GM19455 (cell line): ENCODE results near the gene STK32B.

ENCODE experiments used
- ATAC-seq: cut with Tn5 transposase; IDR thresholded peaks from one replicate; pipeline ENCODE4 v1.9.1; 2021; ENCODE audit not compliant: unreplicated experiment

The STK32B gene

DNA sequence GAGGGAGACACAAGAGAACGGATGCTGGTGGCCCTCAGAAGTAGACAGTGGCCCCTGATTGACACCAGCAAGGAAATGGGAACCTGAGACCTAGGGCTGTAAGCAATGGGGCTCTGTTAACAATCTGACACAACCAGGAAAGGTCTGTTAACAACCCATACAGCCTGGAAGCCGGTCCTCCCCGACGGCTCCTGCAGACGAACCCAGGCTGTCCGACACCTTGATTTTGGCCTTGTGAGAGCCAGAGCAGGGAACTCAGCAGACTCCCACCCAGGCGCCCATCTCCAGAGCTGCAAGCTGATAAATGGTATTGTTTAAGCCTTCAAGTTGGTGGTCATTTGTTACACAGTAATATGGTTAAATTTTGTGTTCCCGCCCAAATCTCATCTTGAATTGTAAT lies 21.8 kb upstream of the STK32B start:
- ATAC-seq: no peak

DNA sequence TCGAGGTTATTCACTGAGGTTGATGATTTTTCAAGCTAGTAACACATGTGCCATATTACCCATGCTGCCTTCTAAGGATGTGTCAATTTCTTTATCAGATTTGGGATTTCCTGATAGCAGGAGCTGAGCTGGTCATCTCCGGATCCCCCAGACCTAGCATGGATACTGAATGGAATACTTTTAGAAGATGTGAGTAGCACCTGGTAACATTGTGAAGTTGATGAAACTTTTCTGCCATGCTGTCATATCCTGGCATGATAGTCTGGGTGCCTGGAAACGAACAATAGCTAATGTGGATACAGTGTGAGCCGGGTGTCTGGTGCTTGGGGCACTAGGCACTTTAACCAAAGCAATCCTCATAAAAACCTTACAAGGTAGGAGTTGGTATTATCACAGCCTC lies 21.1 kb upstream of the STK32B start:
- no peak for ATAC-seq

DNA sequence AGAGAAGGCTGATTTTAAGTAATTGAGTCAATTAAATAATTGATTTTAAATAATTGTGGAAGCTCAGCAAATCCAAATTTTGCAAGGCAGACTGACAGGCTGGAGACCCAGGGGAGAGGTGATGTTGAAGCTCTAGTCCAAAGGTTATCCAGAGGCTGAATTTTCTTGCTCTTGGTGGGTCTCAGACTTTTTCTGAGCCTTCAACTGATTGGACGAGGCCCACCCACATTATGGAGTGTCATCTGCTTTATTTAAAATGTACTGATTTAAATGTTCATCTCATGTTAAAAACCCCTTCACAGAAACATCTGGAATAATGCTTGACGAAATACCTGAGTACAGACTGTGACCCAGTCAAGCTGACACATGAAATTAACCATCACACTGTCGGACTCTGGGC lies 20.4 kb upstream of the STK32B start:
- no peak for ATAC-seq

GRCh38 chr4:5032813-5033212 lies 18.5 kb upstream of the STK32B start:
- no peak for ATAC-seq

DNA sequence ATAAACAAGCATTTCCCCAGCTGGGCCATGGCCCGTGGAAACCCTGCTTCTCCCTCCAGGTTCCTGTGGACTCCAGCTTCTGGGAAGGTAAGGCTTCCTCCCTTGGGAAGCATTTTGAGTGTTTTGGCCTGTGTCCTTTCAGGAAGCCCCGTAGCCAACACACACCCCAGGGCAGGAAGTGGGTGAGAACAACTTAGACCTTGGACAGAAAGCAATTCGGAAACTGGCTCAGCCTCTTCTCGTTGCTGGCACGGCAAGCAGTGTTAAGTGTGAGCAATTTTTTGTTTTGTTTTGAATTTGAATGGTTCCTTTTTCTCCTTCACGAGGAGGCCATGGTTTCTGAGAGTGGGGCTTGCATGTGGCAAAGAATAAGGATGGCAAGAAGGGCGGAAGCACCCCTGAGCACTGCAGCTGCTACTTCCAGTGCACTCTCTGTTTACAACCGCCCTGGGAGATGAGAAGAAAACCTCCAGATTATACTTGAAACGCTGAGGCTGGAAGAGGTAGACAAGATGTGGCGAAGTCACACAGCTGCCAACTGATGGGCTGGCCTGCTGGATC lies 17.9 kb upstream of the STK32B start:
- no peak for ATAC-seq

DNA sequence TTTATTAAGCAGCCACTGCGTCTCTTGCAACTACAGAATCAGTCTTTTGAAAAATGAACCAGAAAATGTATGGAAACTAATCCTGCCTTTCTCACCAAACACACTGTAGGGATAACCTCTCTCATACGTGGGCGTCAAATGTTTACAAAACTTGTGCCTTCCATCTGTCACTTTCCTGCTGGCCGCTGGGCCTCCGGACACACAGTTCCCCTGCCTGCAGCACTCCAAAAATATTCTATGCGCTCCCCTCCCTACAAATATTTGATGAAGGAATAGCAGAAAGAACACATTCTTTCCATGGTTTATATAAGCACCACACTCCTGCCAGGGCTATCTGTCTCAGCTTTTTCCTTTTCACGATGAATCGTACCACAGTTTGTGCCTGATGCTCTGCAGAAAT lies 17.1 kb upstream of the STK32B start:
- ATAC-seq: no peak

- no peak for ATAC-seq
These were observed 15.0 kb upstream of the STK32B start for GRCh38 chr4:5036239-5036638.

GRCh38 chr4:5037553-5038551 lies 13.4 kb upstream of the STK32B start:
- no peak for ATAC-seq

- ATAC-seq: no peak
These were observed 11.5 kb upstream of the STK32B start for GRCh38 chr4:5039800-5040199.

GRCh38 chr4:5040856-5041620 lies 10.2 kb upstream of the STK32B start:
- no peak for ATAC-seq

DNA sequence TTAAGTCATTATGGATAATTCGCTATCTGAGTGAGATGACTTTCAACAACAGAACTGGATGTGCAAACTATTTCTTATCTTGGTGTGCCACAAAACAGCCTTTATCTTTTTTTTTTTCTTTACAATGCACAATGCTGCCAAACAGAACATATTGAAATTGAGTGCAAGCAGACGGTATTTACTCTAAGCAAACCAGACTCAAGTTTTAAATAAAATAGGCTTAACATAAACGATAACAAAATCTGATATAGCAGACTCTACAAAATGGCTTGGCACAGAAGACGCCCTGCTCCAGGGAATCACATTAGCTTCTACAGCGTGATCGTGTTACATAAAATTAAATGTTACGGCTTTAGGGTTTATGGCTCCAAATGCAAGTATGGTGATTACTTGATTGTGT lies 9.6 kb upstream of the STK32B start:
- no peak for ATAC-seq

- no peak for ATAC-seq
These were observed 7.7 kb upstream of the STK32B start for GRCh38 chr4:5043579-5043978.

DNA sequence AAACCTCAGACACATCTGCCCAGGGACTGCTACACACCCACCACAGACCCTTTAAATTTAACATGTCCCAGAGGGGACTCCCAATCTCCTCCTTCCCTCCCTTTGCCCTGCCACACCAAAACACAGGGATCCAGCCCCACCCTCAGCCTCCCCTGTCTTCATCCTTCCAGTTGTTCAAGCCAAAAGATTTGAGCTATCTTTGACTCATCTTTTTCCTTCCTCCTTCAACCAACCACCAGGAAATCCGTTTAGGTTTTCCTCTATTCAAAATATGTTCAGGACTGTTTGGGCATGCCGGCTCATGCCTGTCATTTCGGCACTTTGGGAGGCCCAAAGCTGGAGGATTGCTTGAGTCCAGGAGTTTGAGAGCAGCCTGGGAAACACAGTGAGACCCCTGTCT lies 6.9 kb upstream of the STK32B start:
- ATAC-seq: no peak

- no peak for ATAC-seq
These were observed 6.2 kb upstream of the STK32B start for GRCh38 chr4:5045097-5045496.

GRCh38 chr4:5048721-5049120 lies 2.6 kb upstream of the STK32B start:
- ATAC-seq: no peak

GRCh38 chr4:5050520-5051277 lies 581 bp upstream of the STK32B start:
- no peak for ATAC-seq

DNA sequence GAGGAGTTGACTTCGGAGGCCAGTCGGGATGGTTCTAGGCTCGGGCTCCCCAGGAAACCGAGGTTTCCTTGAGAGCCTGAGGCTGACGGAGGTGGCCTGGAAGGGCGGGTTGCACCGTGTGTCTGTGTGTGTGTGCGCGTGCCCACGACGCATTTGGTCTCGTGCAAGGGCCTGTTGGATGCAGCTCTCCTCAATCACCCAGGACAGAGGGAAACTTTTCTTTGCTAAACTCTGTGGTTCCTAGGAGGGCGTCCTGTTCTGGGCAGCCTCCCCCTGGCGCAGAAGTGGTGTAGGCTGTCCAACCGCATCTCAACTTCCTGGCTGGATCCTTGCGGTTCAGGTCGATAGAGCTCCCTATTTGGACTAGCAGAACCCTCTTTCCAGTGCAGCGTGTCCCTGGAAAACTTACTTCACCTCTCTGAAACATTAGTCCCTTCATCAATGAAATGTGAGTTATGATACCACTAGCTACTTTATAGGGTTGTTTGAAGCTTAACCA lies 973 bp downstream of the STK32B start:
- ATAC-seq: no peak

GRCh38 chr4:5052726-5053425 lies 1.6 kb downstream of the STK32B start:
- ATAC-seq: no peak

GRCh38 chr4:5054532-5054931 lies 3.3 kb downstream of the STK32B start:
- ATAC-seq: no peak

- no peak for ATAC-seq
These were observed 4.1 kb downstream of the STK32B start for GRCh38 chr4:5055411-5055810.
